ENCODE data around the gene ING5.

DNA sequence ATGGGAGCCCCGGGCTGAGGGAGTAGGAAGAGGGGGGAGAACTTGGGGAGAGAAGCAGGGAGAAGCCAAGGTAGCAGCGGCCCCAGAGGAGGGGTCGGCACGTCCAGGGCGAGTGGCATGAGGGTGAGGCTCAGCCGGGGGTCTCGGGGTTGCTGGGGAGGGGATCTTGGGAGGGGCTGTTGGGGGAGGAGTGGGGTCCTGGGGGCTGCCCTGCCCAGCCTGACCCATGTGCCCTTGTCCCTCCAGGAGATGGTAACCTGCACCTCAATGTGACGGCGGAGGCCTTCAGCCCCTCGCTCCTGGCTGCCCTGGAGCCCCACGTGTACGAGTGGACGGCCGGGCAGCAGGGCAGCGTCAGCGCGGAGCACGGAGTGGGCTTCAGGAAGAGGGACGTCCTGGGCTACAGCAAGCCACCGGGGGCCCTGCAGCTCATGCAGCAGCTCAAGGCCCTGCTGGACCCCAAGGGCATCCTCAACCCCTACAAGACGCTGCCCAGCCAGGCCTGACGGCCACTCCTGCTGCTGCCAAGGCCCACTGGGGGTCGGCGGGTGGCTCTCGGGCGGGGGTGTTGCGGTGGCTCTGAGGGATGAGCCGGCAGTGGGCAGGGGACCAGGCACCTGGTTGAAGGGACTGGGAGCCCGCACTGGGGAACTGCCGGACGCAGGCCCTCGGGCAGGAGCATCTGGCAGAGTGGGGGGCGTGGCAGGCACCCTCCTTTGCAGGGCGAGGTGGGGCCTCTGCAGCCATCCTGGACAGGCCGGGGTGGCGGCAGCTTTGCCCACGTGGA is 65.8 kb downstream of the ING5 start:
- TF ChIP-seq, protein P1, sequence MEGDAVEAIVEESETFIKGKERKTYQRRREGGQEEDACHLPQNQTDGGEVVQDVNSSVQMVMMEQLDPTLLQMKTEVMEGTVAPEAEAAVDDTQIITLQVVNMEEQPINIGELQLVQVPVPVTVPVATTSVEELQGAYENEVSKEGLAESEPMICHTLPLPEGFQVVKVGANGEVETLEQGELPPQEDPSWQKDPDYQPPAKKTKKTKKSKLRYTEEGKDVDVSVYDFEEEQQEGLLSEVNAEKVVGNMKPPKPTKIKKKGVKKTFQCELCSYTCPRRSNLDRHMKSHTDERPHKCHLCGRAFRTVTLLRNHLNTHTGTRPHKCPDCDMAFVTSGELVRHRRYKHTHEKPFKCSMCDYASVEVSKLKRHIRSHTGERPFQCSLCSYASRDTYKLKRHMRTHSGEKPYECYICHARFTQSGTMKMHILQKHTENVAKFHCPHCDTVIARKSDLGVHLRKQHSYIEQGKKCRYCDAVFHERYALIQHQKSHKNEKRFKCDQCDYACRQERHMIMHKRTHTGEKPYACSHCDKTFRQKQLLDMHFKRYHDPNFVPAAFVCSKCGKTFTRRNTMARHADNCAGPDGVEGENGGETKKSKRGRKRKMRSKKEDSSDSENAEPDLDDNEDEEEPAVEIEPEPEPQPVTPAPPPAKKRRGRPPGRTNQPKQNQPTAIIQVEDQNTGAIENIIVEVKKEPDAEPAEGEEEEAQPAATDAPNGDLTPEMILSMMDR (IDR thresholded peaks at IDR 0.05; ENCODE audit: insufficient read depth, low read length, poor library complexity, severe bottlenecking): no peak
- TF ChIP-seq EZH2phosphoT487 (conservative IDR thresholded peaks at IDR 0.05; ENCODE audit: low read length): no peak
